NCI-H2171 treated with DMSO at 0.1 percent for 48 hours (cell line): Measurements from ENCODE around the gene SLC34A2.

ENCODE experiments used
- DNase-seq: peaks from one replicate; lab custom pipeline; 2025; lab: John Stamatoyannopoulos, UW

The SLC34A2 gene

GRCh38 chr4:25662306-25662705 lies 6.7 kb downstream of the SLC34A2 start:
- DNase-seq = no peak

DNA sequence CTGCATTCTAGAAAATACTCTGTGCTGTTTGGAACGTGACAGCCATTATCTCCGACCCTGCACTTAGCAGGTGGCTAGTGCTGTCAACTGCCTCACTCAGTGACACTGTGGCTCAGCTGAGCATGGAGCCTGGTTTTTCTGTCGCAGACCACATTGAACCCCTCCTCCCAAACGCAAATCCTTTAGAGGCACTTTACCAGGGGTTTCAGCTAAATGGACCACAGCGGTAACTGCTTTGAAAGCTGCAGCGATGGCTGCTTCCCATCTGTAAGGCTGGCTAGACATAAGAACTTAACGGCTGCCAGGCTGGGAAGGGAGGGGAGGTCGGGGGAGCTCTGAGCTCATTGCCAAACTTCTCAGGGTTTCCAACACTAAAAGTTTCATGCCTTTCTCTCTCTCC lies 8.1 kb downstream of the SLC34A2 start:
- no peak for DNase-seq

GRCh38 chr4:25666031-25666630 lies 10.5 kb downstream of the SLC34A2 start:
- DNase-seq = no peak

- no peak for DNase-seq
Measured at GRCh38 chr4:25667931-25668557, 12.4 kb downstream of the SLC34A2 start.

- no peak for DNase-seq
Measured at GRCh38 chr4:25670991-25671390, 15.3 kb downstream of the SLC34A2 start.

- no peak for DNase-seq
Measured at GRCh38 chr4:25672756-25673155, 17.1 kb downstream of the SLC34A2 start.

DNA sequence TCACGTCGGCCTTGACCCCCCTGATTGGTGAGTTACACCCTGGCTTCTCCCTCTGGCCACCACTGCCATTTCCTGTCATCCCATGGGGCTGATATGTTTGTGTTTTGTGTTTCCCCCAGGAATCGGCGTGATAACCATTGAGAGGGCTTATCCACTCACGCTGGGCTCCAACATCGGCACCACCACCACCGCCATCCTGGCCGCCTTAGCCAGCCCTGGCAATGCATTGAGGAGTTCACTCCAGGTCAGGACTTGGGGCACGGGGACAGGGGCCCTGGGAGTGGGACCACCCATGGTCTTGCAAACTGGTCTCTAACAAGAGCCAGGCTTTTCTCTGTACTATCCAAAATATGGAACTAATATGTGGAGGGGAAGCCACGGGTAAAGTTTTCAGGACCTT lies 18.7 kb downstream of the SLC34A2 start:
- no peak for DNase-seq

- DNase-seq = no peak
Measured at GRCh38 chr4:25676221-25676620, 20.6 kb downstream of the SLC34A2 start.

DNA sequence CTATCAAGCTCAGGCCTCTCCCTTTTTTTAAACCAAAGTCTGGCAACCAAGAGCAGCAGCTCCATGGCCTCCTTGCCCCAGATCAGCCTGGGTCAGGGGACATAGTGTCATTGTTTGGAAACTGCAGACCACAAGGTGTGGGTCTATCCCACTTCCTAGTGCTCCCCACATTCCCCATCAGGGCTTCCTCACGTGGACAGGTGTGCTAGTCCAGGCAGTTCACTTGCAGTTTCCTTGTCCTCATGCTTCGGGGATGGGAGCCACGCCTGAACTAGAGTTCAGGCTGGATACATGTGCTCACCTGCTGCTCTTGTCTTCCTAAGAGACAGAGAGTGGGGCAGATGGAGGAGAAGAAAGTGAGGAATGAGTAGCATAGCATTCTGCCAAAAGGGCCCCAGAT lies 21.5 kb downstream of the SLC34A2 start:
- DNase-seq = no peak

DNA sequence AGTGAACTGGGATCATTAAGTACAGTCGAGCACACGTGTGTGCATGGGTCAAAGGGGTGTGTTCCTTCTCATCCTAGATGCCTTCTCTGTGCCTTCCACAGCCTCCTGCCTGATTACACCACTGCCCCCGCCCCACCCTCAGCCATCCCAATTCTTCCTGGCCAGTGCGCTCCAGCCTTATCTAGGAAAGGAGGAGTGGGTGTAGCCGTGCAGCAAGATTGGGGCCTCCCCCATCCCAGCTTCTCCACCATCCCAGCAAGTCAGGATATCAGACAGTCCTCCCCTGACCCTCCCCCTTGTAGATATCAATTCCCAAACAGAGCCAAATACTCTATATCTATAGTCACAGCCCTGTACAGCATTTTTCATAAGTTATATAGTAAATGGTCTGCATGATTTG lies 22.3 kb downstream of the SLC34A2 start:
- no peak for DNase-seq

GRCh38 chr4:25687773-25688172 lies 32.1 kb downstream of the SLC34A2 start:
- no peak for DNase-seq

DNA sequence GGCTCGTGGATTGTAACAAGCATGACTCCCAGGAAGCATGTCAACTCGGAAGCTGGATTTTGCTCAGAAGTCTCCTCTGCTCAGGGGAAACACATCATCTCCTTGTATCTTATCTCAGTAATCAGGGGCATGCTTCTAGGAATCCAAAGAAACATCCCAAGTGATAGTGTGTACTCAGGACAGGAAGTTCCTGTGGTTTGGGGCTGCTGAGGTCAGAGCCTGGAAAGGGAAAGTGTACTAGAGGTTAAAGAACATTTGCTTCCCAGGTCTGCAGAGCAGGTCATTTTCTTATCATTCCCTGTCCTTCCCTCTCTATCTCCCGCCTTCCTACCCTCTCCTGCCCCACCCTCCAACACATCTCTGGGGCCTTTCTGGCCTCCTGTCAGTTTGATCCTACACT lies 38.8 kb downstream of the SLC34A2 start:
- DNase-seq = no peak

DNA sequence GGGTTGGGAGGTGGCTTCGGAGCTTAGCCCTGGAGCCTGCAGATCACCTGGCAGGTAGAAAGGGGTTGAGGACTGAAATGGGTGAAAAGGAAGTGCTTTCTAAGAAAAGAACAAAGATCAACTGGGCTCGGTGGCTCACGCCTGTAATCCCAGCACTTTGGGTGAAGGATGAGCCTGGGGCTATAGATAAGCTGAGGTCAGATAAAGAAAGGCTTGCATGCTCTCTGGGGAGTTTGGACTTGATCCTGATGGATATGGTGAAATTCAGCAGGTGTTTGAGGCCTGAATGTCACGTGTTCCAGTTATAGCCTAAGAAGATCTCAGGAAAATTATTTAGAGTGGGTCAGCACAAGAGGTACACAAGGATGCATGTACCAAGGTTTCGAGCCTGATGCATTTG lies 40.8 kb downstream of the SLC34A2 start:
- DNase-seq = no peak

- no peak for DNase-seq
Measured at GRCh38 chr4:25697516-25697915, 41.9 kb downstream of the SLC34A2 start.

DNA sequence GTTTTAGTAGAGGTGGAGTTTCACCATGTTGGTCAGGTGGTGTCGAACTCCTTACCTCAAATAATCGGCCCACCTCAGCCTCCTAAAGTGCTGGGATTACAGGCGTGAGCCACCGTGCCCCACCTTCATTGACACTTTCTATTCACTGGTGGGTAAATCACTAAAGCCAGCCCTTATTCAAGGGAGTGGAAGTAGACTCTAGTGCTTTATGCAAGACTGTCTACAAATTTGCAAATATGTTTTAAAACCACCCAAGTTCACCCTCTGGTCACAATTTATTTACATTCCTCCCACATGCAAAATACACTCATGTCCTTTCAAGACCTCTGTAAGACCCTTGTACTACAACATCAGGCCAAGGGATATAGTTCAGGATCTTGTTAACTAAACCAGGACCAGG lies 45.0 kb downstream of the SLC34A2 start:
- DNase-seq = no peak

DNA sequence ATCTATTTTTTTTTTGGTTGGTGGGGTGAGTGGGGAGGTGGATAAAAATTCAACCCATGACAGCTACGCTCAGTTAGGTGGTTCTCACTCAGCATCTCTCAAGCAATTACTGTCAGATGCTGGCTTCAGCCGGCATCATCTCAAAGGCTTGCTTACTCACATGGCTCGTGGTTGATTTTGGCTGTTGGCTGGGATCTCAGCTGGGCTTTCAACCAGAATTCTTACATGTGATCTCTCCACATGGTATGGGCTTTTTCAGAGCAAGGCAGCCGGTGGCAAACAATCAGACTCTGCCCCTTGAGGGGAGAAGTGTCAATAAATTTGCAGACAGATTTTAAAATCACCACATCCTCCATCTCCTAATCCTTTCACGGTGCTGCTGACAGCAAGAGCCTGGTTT lies 47.2 kb downstream of the SLC34A2 start:
- no peak for DNase-seq

DNA sequence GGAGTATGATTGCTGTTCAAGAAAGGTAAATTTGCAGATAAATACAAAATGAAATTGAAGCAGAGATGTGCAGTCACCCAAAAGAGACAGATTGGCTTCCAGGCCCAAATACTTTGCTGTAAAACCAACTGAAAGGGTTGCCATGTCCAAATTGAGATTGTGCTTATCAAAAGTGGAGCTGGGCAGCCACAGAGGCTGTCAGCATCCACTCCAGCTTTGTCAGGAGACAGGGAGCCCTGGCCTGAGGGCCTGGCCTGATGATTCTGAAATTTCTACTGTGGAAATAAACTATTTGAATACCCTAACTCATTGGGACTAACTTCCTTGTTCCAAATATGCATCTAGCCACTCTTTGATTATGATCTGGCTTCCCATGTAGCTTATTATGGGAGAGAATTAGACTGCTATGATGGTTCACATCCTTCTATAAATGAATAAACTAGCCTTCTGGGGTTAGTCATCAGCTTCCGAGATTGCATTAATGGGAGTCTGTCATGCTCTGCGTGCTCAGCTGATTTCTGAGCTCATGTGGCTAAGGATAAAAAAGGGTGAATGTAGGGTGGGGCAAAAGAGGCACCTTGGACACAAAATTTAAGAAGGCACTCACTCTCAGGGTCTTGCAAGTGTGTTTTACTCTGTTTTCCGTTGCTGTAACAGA lies 48.2 kb downstream of the SLC34A2 start:
- no peak for DNase-seq

DNA sequence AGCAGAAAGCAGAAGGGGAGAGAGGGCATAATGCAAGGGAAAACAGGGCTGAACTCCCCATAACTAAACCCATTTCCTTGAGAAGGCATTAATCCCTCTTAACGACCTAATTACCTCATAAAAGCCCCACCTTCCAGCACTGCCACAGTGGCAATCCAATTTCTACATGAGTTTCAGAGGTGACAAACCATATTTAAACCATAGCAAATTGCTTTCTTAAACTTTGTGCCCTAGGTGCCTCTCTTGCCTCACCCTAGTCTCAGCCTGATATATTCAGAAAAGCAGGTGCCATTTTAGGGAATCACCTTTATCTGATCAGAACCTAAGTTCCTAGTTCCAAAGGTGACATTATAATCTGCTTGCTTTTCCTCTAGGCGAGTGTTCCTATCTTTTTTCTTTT lies 48.9 kb downstream of the SLC34A2 start:
- no peak for DNase-seq

GRCh38 chr4:25710637-25711036 lies 55.0 kb downstream of the SLC34A2 start:
- DNase-seq = no peak

GRCh38 chr4:25712611-25713010 lies 57.0 kb downstream of the SLC34A2 start:
- no peak for DNase-seq

DNA sequence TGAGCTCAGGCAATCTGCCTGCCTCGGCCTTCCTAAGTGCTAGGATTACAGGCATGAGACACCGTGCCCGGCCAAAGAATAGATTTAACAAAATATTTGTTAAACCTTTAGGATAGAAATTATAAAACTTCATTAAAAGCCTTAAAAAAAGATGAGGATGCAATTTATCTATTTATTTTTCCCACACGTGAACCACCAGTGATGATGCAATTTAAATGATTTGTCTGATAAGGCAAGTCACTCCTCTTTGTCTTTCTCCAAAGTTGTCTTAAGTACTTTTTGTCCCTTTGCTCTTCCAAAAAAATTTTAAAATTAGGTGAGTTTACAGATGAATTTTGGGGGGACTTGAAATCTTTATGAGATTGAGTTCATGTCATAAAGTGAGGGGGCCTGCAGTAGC lies 58.2 kb downstream of the SLC34A2 start:
- no peak for DNase-seq

DNA sequence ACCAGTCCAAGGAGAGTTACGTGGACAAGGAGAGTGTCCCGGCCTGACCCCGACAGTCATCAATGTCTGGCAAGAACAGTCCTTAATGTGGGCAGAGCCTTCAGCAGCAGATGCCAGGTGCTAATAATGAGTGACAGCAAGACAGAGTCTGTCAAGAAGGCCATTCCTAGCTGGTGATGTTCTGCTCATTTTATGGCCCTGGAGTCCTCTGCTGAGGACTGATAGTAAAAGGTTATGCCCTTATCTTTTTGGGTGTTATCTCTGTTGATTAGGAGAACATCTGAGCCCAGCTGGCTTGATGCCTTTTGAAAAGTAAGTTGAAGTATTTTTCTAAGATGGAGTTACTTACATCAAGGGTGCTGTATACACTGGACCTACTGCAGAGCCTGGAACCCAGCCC lies 67.3 kb downstream of the SLC34A2 start:
- DNase-seq = no peak

- no peak for DNase-seq
Measured at GRCh38 chr4:25723409-25723808, 67.8 kb downstream of the SLC34A2 start.

GRCh38 chr4:25725870-25726269 lies 70.2 kb downstream of the SLC34A2 start:
- no peak for DNase-seq
